ENCODE data around the gene XYLB. TPM values are rescaled to one million over a fixed set of nuclear protein-coding genes. Genes with fewer than 3 reads are reported as not detected.

The XYLB gene
- total RNA-seq, 1 experiment from 2014 or later, result 6.6 TPM

GRCh38 chr3:38306941-38307340 lies 39.6 kb upstream of the XYLB start:
- ChIA-PET POLR2A (no interaction called here), CTCF (no interaction called here)
- H3K27ac ChIP-seq (ENCODE audit: low read length), result no peak overlapping the region
- H3K27me3 ChIP-seq (ENCODE audit: control insufficient read depth, insufficient read depth, low read length), result no peaks in the 10 kb centered on the region
- in situ Hi-C loops (cut with HindIII; ENCODE audit: low pct_unique_long_range_greater_than_20kb, low sequenced_read_pairs) (no loop called here), intact Hi-C loops (cut with micrococcal nuclease; ENCODE audit: unreplicated experiment) (no loop called here)
- H3K4me3 ChIP-seq (ENCODE audit: low read depth in 2 of 2, low read length in 2 of 2), result no peak overlapping the region
- H3K4me1 ChIP-seq (ENCODE audit: control insufficient read depth, insufficient read depth, low read length), result no peaks in the 10 kb centered on the region
- H3K9me3 ChIP-seq (ENCODE audit: control insufficient read depth, insufficient read depth, low read depth, low read length), result no peaks in the 10 kb centered on the region
- ATAC-seq (no peak), DNase-seq (ENCODE audit: low read depth, low spot score) (no peak)
- TF ChIP-seq CTCF (IDR thresholded peaks at IDR 0.05), result no peak
- TF ChIP-seq POLR2AphosphoS5 (IDR thresholded peaks at IDR 0.05; ENCODE audit: low read depth, low read length), result no peak
- TF ChIP-seq SIN3A (IDR thresholded peaks at IDR 0.05; ENCODE audit: borderline replicate concordance, insufficient read depth, low read depth, low read length), result no peak
- no peak for TF ChIP-seq REST (IDR thresholded peaks at IDR 0.05; ENCODE audit: insufficient read depth in 1 of 2, low read depth in 2 of 2, low read length in 1 of 2)
- no peak for TF ChIP-seq TCF7L2 (IDR thresholded peaks at IDR 0.05; ENCODE audit: low read depth, low read length)
- no TSS peak for BruUV-seq (replicated peaks)
- no peaks in the 10 kb centered on the region for H3K36me3 ChIP-seq (ENCODE audit: control insufficient read depth, insufficient read depth, low read length)

GRCh38 chr3:38307599-38307998 lies 39.0 kb upstream of the XYLB start:
- ChIA-PET CTCF (no interaction called here), POLR2A (no interaction called here)
- Histone ChIP-seq H3K9me3 (ENCODE audit: control insufficient read depth, insufficient read depth, low read depth, low read length) (no peaks in the 10 kb centered on the region), H3K4me1 (ENCODE audit: control insufficient read depth, insufficient read depth, low read length) (no peaks in the 10 kb centered on the region), H3K4me3 (ENCODE audit: low read depth in 2 of 2, low read length in 2 of 2) (no peak overlapping the region), H3K36me3 (ENCODE audit: control insufficient read depth, insufficient read depth, low read length) (no peaks in the 10 kb centered on the region), H3K27me3 (ENCODE audit: control insufficient read depth, insufficient read depth, low read length) (no peaks in the 10 kb centered on the region), H3K27ac (ENCODE audit: low read length) (no peak overlapping the region)
- ATAC-seq (no peak), DNase-seq (ENCODE audit: low read depth, low spot score) (no peak)
- no TSS peak for BruUV-seq (replicated peaks)
- intact Hi-C loops (cut with micrococcal nuclease; ENCODE audit: unreplicated experiment), result no loop called here
- no peak for TF ChIP-seq SIN3A (IDR thresholded peaks at IDR 0.05; ENCODE audit: borderline replicate concordance, insufficient read depth, low read depth, low read length)
- TF ChIP-seq REST (IDR thresholded peaks at IDR 0.05; ENCODE audit: insufficient read depth in 1 of 2, low read depth in 2 of 2, low read length in 1 of 2), result no peak
- in situ Hi-C loops (cut with HindIII; ENCODE audit: low pct_unique_long_range_greater_than_20kb, low sequenced_read_pairs), result no loop called here

Measured in Panc1 (cell line).